Activated CD4-positive, alpha-beta T cell treated with anti-CD3 and anti-CD28 coated beads, Interleukin-2, amount 10 ng/mL, durations not matched to agents 24 days and 14 days (primary cell): ENCODE data around the gene DKKL1. TPM values are rescaled to one million over a fixed set of nuclear protein-coding genes. Genes with fewer than 3 reads are reported as not detected.

Source experiments
- DNase-seq: peaks from one replicate; pipeline ENCODE4 v3.0.0; 2022
- H3K27ac Mint-ChIP-seq: one replicate; pipeline ENCODE4 v1.8.0; 2022; ENCODE audit warnings: mild to moderate bottlenecking, mixed read lengths
- H3K27me3 Mint-ChIP-seq: one replicate; pipeline ENCODE4 v1.8.0; 2022; ENCODE audit warnings: mixed read lengths
- H3K36me3 Mint-ChIP-seq: one replicate; pipeline ENCODE4 v1.8.0; 2022; ENCODE audit warnings: low read depth, mild to moderate bottlenecking, mixed read lengths
- H3K4me1 Mint-ChIP-seq: one replicate; pipeline ENCODE4 v1.8.0; 2021; ENCODE audit warnings: mixed read lengths
- H3K4me3 Mint-ChIP-seq: one replicate; pipeline ENCODE4 v1.8.0; 2022; ENCODE audit warnings: mild to moderate bottlenecking, moderate library complexity, mixed read lengths
- H3K9me3 Mint-ChIP-seq: one replicate; pipeline ENCODE4 v1.8.0; 2021; ENCODE audit warnings: mixed read lengths
- intact Hi-C: fragments of 100-400 bp; cut with micrococcal nuclease; formaldehyde crosslinking; loops from one replicate; pipeline ENCODE4 v1.15.1; 2023
- total RNA-seq: library from RNA; stranded (reverse); gene quantifications from 2 replicates; pipeline ENCODE4 v1.2.3, GENCODE V29; 2022

Gene DKKL1
- total RNA-seq, 1 donor from 2014 or later: not detected

DNA sequence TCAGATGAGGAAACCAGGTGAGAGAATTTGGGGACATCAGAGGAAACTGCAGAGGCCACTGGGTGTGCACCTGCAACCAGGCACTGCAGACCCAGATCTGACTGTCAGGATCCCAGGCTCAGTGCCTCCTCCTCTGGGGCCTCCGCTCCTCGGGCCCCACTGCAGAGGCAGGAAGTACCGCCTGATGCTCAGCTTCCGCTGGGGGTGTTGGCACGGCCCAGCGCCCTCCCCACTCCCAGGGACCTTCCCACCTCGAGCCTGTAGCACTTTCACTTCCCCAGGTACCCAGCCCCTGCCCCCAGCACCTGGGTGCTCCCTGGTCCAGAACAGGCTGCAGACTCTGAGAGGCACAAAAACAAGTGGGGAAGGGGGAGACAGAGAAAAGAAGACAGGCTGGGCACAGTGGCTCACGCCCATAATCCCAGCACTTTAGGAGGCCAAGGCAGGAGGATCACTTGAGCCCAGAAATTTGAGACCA lies 29.8 kb upstream of the DKKL1 start:
- DNase-seq: peak; percentile 92
- intact Hi-C loops: no loop called here
- Mint-ChIP-seq H3K4me3 (peak overlapping the region; percentile 82), H3K27me3 (no peaks in the 10 kb centered on the region), H3K4me1 (peaks cover 63% of the 10 kb centered on the region), H3K36me3 (peaks cover 35% of the 10 kb centered on the region), H3K27ac (peak overlapping the region; percentile 94), H3K9me3 (no peaks in the 10 kb centered on the region)

DNA sequence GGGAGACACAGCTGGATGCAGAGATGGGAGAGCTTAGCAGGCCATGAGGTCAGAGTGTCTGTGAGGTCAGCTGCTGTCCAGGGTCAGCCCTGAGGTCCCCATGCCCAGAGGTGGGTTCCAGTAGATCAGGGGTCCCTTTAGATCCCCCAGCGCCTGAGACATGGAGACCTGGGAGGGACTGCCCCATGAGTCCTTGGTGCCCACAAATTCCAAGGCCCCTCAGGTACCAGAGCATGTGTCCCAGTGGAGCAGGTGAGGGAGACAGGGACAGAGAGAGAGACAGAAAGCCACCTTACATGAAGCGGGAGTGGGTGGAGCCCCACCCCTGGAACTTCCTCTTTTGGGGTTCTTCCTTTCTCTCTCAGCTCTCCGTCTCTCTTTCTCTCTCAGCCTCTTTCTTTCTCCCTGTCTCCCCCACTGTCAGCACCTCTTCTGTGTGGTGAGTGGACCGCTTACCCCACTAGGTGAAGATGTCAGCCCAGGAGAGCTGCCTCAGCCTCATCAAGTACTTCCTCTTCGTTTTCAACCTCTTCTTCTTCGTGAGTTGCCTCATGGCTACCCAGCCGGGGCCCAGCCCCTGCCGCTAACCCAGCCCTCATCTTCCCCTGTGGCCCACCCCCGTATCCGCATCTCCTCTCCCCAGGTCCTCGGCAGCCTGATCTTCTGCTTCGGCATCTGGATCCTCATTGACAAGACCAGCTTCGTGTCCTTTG lies 28.4 kb upstream of the DKKL1 start, which contains the start of gene CD37:
Gene CD37 (plus strand): TSS at position 336 of the 713 bp plus-strand sequence. CDS start 135 bp downstream, at position 471.
- H3K4me1 Mint-ChIP-seq: peaks cover 62% of the 10 kb centered on the region
- H3K36me3 Mint-ChIP-seq: peaks cover 39% of the 10 kb centered on the region
- no peaks in the 10 kb centered on the region for H3K27me3 Mint-ChIP-seq
- intact Hi-C loops: no loop called here
- peak; percentile 90 for DNase-seq
- peak within 1 kb of the TSS; percentile 98 for H3K27ac Mint-ChIP-seq
- peak within 1 kb of the TSS; percentile 99 for H3K4me3 Mint-ChIP-seq
- H3K9me3 Mint-ChIP-seq: no peaks in the 10 kb centered on the region

DNA sequence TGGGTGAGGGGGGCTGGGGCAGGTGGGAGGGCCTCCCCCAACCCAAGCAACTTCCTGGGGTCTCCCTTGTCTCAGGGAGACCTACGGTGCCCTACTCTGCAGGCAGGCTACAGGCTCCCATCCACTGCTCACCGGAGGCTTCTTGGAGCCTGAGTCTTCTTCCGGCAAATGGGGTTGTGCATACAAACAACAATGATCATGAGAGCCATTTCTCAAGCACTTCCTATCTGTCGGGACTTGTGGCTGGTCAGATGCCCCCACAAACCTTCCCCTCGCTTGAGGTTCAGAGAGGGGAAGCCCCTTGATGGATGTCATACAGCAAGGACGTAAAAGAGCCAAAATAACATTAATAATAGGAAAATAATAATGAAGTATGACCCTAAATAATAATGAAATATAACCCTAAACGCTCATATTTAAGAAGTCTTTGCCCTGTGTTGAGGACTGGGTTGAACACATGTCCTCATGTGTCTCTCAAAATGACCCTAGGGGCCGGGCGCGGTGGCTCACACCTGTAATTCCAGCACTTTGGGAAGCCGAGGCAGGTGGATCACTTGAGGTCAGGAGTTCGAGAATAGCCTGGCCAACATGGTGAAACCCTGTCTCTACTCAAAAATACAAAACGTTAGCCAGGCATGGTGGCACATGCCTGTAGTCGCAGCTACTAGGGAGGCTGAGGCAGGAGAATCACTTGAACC lies 27.7 kb upstream of the DKKL1 start:
- Mint-ChIP-seq H3K36me3 (peaks cover 43% of the 10 kb centered on the region), H3K27me3 (no peaks in the 10 kb centered on the region), H3K9me3 (no peaks in the 10 kb centered on the region), H3K4me1 (peaks cover 62% of the 10 kb centered on the region), H3K27ac (peak overlapping the region; percentile 98), H3K4me3 (peak overlapping the region; percentile 99)
- intact Hi-C loops: no loop called here
- DNase-seq: no peak

DNA sequence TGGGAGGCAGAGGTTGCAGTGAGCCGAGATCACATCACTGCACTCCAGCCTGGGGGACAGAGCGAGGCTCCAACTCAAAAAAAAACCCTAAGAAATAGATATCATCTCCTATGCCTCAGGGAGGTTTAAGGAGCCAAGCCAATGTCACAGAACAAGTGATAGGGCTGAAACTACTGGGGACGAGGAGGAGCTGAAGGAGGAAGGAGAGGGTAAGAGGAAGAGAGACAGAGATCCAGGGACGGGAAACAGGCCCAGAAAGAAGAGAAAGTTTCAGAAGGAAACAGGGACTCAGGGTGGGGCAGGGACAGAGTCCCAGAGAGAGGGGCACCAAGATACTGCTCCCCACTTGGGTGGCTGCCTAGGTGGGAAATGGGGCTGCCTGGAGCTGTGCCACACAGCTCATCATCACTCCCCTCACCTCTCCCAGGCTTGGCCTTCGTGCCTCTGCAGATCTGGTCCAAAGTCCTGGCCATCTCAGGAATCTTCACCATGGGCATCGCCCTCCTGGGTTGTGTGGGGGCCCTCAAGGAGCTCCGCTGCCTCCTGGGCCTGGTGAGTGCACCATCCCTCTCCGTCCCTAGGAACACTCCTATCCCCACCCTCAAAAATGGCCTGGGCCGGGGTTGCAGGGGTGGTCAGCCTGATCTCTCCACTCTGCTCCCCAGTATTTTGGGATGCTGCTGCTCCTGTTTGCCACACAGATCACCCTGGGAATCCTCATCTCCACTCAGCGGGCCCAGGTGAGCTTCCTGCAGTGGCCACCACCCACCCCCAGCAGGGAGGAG lies 27.0 kb upstream of the DKKL1 start:
- H3K27me3 Mint-ChIP-seq: no peaks in the 10 kb centered on the region

DNA sequence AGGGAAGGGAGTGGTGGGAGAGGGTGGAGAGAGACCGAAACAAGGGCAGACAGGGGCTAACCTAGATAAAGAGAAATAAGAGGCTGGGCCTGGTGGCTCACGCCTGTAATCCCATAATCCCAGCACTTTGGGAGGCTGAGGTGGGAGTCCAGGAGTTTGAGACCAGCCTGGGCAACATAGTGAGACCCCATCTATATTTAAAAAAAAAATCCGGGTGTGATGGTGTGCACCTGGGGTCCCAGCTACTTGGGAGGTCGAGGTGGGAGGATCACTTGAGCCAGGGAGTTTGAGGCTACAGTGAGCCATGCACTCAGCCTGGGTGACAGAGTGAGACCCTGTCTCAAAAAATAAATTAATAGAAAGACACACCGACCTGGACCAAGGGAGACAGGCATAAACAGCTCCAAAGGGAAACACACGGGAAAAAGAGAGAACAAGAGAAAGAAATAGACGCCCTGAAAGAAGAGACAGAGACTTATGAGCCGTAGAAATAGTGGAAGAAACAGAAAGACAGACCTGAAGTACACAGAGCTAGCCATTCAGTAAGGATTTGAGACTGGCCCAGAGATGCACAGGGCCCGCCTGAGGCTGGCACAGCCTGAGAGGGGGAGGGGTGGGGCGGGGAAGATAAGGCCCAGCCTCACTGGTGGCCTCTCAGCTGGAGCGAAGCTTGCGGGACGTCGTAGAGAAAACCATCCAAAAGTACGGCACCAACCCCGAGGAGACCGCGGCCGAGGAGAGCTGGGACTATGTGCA lies 26.2 kb upstream of the DKKL1 start:
- peak overlapping the region; percentile 0 for H3K27ac Mint-ChIP-seq
- peaks cover 52% of the 10 kb centered on the region for H3K4me1 Mint-ChIP-seq
- intact Hi-C loops: no loop called here
- no peak for DNase-seq
- H3K36me3 Mint-ChIP-seq: peaks cover 38% of the 10 kb centered on the region
- H3K27me3 Mint-ChIP-seq: no peaks in the 10 kb centered on the region
- H3K4me3 Mint-ChIP-seq: peak overlapping the region; percentile 99
- H3K9me3 Mint-ChIP-seq: no peaks in the 10 kb centered on the region

More for the DNA sequence above, 27.0 kb upstream of the DKKL1 start:
- Mint-ChIP-seq H3K9me3 (no peaks in the 10 kb centered on the region), H3K4me1 (peaks cover 57% of the 10 kb centered on the region), H3K4me3 (peak overlapping the region; percentile 99), H3K36me3 (peaks cover 38% of the 10 kb centered on the region), H3K27ac (peak overlapping the region; percentile 54)
- no peak for DNase-seq
- intact Hi-C loops: no loop called here

DNA sequence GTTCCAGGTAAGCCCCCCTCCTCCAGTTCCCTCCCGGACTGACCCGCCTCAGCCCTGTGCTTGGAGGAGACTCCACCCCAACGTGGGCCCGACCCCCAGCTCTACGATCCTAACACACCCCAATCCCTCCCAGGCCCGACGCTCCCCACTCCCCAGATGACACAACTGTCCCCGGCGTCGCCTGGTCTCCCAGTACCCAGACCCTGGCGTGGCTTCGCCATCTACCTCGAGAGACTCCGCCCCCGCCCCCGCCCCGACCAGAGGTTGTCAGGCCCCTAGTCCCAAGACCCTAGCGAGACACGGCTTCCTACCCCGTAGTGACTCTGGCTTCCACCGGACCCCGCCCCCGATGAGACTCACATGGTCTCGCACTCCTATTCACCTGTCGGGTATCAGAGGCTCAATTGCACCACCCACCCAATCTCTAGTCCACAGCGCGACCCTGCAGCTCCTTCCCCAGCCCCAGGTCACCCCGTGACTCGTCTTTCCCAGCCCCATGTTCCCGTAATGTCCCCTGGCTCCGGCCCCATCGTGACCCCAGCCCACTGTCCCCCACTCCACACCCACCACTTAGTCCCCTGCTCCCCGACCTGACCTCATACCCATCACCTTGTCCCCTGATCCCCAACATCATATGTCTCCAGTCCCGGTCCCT lies 25.5 kb upstream of the DKKL1 start:
- Mint-ChIP-seq H3K27ac (no peak overlapping the region), H3K27me3 (no peaks in the 10 kb centered on the region), H3K4me1 (peaks cover 46% of the 10 kb centered on the region), H3K36me3 (peaks cover 38% of the 10 kb centered on the region), H3K4me3 (peak overlapping the region; percentile 30), H3K9me3 (no peaks in the 10 kb centered on the region)
- DNase-seq: no peak
- intact Hi-C loops: no loop called here

DNA sequence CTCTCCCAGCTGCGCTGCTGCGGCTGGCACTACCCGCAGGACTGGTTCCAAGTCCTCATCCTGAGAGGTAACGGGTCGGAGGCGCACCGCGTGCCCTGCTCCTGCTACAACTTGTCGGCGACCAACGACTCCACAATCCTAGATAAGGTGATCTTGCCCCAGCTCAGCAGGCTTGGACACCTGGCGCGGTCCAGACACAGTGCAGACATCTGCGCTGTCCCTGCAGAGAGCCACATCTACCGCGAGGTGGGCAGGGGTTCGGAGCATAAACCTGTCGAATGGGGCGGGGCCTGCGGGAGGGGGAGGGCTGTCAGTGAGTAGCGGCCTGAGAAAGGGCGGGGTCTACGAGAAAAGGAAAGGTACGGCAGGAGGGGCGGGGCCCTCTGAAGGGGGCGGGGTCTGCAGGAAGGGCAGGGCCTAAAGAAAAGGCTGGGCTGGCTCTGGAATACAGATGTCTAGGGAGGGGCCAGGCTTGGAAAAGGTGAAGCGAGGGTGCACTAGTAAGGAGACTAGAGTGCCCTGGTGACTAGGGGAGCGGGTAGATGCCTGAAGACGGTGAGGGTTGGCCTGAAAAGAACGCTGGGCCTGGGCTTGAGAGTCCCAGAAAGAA lies 24.9 kb upstream of the DKKL1 start:
- peaks cover 40% of the 10 kb centered on the region for H3K4me1 Mint-ChIP-seq
- H3K9me3 Mint-ChIP-seq: no peaks in the 10 kb centered on the region
- intact Hi-C loops: no loop called here
- peak; percentile 72 for DNase-seq
- no peaks in the 10 kb centered on the region for H3K27me3 Mint-ChIP-seq
- H3K27ac Mint-ChIP-seq: no peak overlapping the region
- peaks cover 36% of the 10 kb centered on the region for H3K36me3 Mint-ChIP-seq
- peak overlapping the region; percentile 28 for H3K4me3 Mint-ChIP-seq

DNA sequence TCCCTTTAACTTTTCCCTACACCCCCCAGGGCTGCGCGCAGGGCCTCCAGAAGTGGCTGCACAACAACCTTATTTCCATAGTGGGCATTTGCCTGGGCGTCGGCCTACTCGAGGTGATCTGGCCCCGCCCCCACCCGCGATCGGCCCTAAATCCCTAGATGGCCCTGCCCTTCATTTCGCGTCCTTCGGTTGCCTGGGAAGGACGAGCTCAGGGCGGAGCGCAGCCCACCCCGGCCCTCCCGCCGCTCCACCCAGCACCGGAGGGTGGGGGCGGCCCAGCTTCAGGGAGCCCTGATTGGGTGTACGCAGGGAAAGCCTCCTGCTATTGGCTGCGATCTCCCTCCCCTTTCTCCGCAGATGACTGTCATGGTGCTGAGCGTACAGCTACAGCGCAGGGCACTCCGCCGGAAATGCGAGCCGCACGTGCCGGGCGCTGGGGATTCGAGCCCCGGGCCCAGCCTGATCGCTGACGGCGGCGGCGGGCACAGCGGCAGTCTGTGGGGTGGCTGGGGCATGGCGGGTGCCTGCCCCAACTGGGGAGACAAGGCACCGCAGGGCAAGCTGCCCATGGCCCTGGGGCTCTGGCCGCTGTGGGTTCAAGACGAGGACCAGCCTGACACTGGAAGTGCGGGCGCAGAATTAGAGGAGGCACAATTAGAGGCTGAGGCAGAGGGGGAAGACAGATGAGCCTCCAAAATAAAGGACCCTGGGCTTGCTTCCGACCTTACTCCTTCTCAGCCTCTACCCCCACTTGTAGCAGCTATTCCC lies 24.2 kb upstream of the DKKL1 start:
- H3K36me3 Mint-ChIP-seq: peaks cover 36% of the 10 kb centered on the region
- no peak overlapping the region for H3K27ac Mint-ChIP-seq
- no peaks in the 10 kb centered on the region for H3K27me3 Mint-ChIP-seq

DNA sequence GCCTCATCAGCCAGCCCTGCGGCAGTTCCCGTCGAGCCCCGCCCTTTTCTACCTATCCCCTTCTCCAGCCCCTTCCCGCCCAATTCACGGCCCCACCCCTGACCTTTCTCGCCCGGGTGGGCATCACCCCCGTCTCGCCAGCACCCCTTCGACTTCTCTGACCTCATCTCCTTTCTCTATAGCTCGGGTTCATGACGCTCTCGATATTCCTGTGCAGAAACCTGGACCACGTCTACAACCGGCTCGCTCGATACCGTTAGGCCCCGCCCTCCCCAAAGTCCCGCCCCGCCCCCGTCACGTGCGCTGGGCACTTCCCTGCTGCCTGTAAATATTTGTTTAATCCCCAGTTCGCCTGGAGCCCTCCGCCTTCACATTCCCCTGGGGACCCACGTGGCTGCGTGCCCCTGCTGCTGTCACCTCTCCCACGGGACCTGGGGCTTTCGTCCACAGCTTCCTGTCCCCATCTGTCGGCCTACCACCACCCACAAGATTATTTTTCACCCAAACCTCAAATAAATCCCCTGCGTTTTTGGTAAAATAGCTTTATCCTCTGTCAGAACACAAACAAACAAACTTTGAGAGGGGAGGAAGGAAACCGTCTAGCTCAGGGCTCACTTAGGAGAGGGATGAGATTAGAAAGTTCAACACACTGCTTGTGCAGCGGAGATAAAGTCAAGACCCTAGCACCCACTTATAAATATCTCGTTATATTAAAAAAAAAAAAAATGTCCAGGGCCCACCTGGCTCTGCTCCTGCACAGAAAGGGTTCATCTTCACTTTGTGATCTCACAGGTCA lies 23.4 kb upstream of the DKKL1 start:
- peak overlapping the region; percentile 2 for H3K27ac Mint-ChIP-seq
- intact Hi-C loops: no loop called here
- no peaks in the 10 kb centered on the region for H3K27me3 Mint-ChIP-seq
- H3K4me3 Mint-ChIP-seq: no peak overlapping the region
- no peak for DNase-seq
- H3K4me1 Mint-ChIP-seq: peaks cover 35% of the 10 kb centered on the region
- no peaks in the 10 kb centered on the region for H3K9me3 Mint-ChIP-seq
- H3K36me3 Mint-ChIP-seq: peaks cover 40% of the 10 kb centered on the region

More for the DNA sequence above, 24.2 kb upstream of the DKKL1 start:
- no peaks in the 10 kb centered on the region for H3K9me3 Mint-ChIP-seq
- DNase-seq: no peak
- intact Hi-C loops: no loop called here
- peaks cover 35% of the 10 kb centered on the region for H3K4me1 Mint-ChIP-seq
- no peak overlapping the region for H3K4me3 Mint-ChIP-seq

DNA sequence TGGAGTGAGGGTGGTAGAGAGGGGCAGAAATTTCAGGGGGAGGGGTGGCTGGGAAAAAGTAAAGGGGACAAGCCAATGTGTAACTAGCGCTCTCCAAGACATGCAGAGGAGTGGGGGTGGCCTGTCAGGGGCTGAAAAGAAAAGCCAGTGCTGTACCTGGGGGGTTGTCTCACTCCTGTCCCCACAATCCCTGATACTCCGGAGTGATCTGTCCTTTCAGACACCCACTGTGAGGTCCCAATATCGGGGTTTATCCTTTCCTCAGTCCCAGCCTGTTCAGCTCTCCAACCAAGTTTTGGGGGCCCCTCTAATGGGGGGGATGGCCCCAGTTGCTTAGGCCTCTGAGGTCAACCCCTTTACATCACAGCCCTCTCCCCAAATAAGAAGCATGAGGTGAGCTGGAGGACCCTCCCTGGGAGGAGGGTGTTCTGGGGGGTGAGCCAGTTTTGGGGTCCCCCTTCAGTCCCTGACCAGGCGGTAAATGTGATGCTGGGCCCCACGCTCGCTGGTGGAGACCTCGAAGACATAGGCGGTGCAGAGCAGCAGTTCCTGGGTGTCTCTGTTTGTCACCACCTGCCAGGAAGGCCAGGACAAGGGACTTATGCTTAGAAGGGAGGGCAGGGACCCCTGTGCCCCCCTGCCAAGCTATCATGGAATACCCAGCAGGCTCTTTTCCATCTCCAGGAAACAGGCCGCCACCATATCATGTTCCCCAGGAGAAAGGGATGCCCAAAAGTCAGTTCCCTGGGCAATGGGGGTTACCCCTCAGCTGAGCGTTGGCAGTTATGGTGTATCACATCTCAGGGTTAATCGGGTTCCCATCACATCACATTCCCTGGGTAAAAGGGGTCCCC lies 22.6 kb upstream of the DKKL1 start:
- intact Hi-C loops: no loop called here
- no peak overlapping the region for H3K4me3 Mint-ChIP-seq
- peaks cover 32% of the 10 kb centered on the region for H3K4me1 Mint-ChIP-seq
- DNase-seq: no peak
- no peaks in the 10 kb centered on the region for H3K27me3 Mint-ChIP-seq
- H3K36me3 Mint-ChIP-seq: peaks cover 39% of the 10 kb centered on the region
- H3K9me3 Mint-ChIP-seq: no peaks in the 10 kb centered on the region
- H3K27ac Mint-ChIP-seq: no peak overlapping the region

DNA sequence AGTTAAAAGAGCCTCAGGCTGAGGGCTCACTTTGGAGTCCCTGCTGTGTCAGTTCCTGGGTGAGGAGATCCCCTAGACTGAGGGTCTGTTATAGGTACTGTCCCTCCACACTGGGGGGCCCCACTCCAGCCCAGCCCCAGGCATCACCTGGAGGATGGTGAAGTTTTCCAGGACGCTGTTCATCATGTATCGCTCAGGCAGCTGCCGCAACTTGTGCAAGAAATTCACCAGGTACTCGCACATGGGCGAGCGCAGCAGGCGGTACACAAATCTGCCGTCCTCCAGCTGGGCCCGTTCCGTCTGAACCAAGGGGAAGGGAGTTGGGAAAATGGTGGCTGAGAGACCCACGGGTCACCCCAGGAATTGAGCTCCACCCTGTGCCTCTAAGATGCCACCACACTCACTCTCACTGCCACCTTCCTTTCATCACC lies 21.4 kb upstream of the DKKL1 start:
- DNase-seq: no peak
- intact Hi-C loops: no loop called here
- Mint-ChIP-seq H3K27ac (no peak overlapping the region), H3K27me3 (no peaks in the 10 kb centered on the region), H3K36me3 (peaks cover 32% of the 10 kb centered on the region), H3K4me1 (peaks cover 24% of the 10 kb centered on the region), H3K9me3 (no peaks in the 10 kb centered on the region), H3K4me3 (no peak overlapping the region)
